GM18508 (cell line): Measurements from ENCODE around the gene MTMR2.
A peak's percentile ranks its signal among the peaks of the same experiment; 100 is the strongest.

Experiments
- ATAC-seq: cut with Tn5 transposase; IDR thresholded peaks from one replicate; pipeline ENCODE4 v1.9.1; 2021; ENCODE audit warnings: moderate number of reproducible peaks; ENCODE audit not compliant: insufficient read depth, unreplicated experiment

MTMR2 gene

GRCh38 chr11:95918720-95919119 lies 5.2 kb downstream of the MTMR2 start:
- no peak for ATAC-seq

DNA sequence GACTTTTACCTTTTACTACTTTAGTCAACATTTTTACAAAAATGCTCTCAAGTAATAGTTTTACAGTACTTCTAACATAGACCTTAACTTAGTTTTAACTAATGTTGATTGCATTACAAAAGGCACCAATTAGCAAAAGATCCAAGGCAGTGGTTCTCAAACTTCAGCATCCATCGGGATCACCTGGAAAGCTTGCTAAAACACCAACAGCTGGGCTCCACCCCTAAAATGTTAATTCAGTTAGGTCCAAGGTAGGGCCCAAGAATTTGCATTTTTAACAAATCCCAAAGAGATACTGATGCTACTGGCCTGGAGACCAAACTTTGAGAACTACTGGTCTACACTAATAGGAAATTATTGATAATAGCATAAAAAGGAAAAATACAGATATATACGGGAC lies 5.9 kb downstream of the MTMR2 start:
- ATAC-seq: no peak

DNA sequence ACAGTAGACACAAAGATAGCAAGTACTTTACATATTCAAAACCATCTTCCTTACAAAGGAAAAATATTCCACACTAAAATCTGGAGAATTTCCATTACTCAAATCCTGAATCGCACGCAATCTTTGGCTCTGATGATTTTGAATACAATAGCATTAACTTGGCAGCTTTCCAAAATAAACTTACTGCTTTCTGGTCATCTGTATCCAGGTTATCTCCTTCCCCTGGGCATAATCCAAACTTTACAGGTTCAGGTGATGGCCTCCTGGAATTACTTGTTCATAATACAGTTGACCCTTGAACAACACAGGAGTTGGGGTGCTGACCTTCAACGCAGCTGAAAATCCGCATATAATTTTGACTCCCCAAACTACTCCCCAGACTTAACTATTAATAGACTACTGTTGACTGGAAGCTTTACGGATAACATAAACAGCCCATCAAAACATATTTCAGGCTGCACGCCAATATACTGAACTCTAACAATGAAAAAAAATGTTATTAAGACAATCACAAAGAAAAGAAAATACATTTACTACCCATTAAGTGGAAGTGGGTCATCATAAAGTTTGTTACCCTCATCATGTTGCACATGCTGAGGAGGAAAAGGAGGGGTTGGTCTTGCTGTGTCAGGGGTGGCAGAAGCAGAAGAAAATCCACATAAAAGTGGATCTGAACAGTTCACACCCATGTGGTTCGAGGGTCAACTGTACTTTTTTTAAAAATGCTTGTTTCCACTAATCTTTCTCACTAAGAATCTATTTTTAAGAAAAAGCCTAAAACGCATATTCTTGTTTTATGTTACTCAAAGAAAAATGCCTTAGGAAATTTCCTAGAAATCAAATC lies 6.5 kb downstream of the MTMR2 start:
- ATAC-seq: no peak

DNA sequence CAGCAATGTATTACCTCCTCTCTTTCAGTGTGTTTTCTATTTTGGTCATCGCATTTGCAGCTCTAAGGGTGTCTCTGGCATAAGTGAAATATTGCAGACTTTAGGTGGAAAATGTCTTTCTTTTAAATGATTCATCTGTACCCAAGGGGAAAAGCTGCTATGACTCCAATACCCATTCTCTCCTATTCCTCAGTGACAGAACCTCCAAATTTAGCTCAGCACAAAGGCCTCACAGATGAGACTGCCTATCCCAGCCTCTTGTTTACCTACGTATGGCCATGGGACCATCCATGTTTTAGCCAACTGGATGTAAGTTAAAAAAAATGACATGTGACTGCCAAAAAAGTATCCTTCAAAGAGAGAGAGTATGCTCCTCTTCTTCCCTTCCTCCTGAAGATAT lies 7.9 kb downstream of the MTMR2 start:
- no peak for ATAC-seq

- ATAC-seq: no peak
Observed at GRCh38 chr11:95915051-95915450, 8.9 kb downstream of the MTMR2 start.

GRCh38 chr11:95913830-95914615 lies 9.9 kb downstream of the MTMR2 start:
- no peak for ATAC-seq

DNA sequence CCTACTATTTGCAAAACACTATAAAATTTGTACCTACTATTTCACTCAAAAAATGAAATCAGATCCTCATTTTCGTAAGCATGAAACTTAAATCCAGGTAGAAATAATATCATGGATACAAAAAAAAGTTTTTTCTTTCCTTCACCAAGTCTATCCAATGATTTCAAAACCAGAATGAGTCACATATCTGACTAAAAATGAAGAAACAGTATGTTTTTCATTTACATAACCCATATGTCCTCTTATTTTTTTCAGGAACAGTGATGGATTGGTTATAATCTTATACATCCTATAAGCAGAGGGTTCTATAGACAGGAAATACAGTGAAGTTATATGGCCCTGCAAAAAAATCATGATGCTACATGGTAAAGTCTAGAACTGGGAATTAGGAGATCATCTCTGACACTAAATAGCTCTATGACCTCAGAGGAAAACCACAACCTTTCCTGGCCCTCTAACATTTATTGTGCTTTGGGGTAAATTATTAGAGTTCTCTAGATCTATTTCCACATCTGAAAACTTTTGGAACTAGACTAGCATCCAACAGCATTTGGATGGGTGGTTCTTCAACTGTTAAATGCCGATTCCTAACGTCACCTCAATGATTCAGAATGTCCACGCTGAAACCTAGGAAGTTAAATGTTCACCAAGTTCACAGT lies 10.9 kb downstream of the MTMR2 start:
- ATAC-seq: no peak

GRCh38 chr11:95911369-95911759 lies 12.5 kb downstream of the MTMR2 start:
- ATAC-seq: no peak

- ATAC-seq: no peak
Observed at GRCh38 chr11:95910638-95911368, 13.1 kb downstream of the MTMR2 start.

GRCh38 chr11:95908826-95909225 lies 15.1 kb downstream of the MTMR2 start:
- ATAC-seq: no peak

DNA sequence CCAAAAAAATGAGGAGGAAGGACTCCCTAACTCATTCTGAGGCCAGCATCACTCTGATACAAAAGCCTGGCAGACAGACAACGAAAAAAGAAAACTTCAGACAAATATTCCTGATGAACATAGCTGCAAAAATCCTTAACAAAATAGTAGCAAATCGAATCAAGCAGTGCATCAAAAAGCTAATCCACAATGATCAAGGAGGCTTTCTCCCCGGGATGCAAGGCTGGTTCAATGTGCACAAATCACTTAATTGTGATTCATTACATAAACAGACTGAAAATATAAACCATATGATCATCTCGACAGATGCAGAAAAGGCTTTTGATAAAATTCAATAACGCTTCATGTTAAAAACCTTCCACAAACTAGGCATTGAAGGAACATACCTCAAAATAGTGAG lies 16.4 kb downstream of the MTMR2 start:
- no peak for ATAC-seq

DNA sequence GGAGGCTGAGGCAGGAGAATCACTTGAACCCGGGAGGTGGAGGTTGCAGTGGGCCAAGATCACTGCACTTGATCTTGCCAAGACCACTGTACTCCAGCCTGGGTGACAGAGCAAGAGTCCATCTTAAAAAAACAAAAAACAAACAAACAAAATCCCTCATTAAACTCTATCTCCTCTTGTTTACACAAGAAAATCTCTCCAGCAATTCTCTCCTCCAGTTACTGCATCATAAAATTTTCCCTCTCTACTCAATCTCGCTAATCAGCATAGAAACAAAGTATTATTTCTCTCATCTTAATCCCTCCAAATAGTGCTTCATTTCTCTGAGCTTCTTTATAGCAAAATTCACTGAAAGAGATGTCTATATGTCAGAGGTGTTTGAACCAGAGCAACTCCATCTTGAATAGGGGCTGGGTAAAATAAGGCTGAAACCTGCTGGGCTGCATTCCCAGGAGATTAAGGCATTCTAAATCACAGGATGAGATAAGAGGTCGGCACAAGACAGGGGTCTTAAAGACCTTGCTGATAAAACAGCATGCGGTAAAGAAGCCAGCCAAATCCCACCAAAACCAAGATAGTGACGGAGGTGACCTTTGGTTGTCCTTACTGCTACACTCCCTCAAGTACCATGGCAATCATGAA lies 19.8 kb downstream of the MTMR2 start:
- no peak for ATAC-seq

GRCh38 chr11:95898782-95899181 lies 25.1 kb downstream of the MTMR2 start:
- ATAC-seq: no peak

- ATAC-seq: no peak
Observed at GRCh38 chr11:95897731-95898130, 26.2 kb downstream of the MTMR2 start.

DNA sequence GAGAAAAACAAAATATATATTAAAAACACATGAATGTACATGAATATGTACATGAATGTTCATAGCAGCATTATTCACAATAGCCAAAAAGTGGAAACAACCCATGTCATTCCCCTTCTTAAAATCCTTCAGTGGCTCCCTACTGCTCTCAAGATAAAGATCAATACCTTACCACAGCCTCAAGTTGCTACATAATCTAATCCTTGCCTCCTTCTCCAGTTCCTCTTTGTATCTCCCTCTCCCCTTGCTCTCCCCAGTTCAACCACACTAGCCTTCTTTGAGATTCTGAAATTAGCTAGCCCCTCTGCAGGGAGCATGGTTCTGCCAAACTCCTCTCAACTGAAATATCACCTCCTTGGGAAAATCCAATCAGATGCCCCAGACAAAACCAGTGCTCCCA lies 28.1 kb downstream of the MTMR2 start:
- no peak for ATAC-seq

- ATAC-seq: no peak
Observed at GRCh38 chr11:95892892-95893570, 30.9 kb downstream of the MTMR2 start.

GRCh38 chr11:95892492-95892891 lies 31.4 kb downstream of the MTMR2 start:
- no peak for ATAC-seq

DNA sequence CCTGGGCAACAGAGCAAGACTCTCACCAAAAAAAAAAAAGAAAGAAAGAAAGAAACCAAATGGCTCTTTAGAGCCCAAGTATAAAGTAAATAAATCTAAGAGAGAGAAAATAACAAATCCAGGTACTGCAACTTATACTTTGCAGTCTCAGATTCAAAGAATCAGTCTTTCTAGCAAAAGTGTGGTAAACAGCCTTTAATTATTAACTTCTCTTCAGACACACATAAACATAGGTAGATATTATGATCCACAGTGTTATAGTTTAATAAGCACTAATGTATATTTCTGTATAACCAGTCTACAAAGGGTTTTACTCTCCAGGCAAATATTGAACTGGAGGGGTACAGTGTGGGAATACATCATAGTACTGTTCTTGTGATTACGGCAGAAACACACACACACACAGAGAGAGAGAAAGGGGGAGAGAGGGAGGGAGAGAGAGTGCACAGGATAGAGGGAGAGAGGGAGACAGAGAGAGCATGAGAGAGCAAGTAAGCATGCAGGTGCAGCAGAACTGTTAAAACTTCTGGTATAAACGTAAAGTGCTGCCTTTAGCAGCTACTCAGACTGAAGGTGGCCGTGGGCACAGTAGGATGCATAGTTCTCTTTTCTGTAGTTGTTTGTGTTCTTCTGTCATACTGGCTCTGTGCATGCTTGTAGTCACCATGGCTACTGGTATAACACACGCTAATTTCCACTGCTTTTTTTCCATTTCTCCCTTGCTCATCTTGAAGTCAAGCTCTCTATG lies 32.3 kb downstream of the MTMR2 start:
- ATAC-seq: peak; percentile 53

GRCh38 chr11:95888852-95889251 lies 35.1 kb downstream of the MTMR2 start:
- ATAC-seq: no peak
